ENCODE measurements around the gene ANKRD30BL. TPM values are rescaled to one million over a fixed set of nuclear protein-coding genes. Genes with fewer than 3 reads are reported as not detected.
"Not testable (repeated sequence)": the region's sequence is repeated elsewhere in the genome, so short reads cannot be mapped to it uniquely, and the experiment has no call there.

The ANKRD30BL gene
- not detected for polyA plus RNA-seq

- not testable (repeated sequence) for H3K36me3 Mint-ChIP-seq; H3K27ac Mint-ChIP-seq; H3K4me1 Mint-ChIP-seq; H3K4me3 Mint-ChIP-seq; H3K27me3 Mint-ChIP-seq (ENCODE audit: low read depth in 3 of 3); DNase-seq
- peaks cover 0 to 15% (median 4%) of the 10 kb centered on the region in 6 donors for H3K9me3 Mint-ChIP-seq
These were observed at the start of gene ANKRD30BL for GRCh38 chr2:132161161-132162124. Gene ANKRD30BL (minus strand): TSS chr2:132161952. CDS start chr2:132161705, 247 bp downstream.

- DNase-seq; H3K27ac Mint-ChIP-seq; H3K36me3 Mint-ChIP-seq; H3K4me1 Mint-ChIP-seq; H3K9me3 Mint-ChIP-seq; H3K27me3 Mint-ChIP-seq (ENCODE audit: low read depth in 3 of 3); H3K4me3 Mint-ChIP-seq: not testable (repeated sequence)
These were observed 41.1 kb upstream of the ANKRD30BL start for GRCh38 chr2:132202866-132203265.

GRCh38 chr2:132192854-132193253, 31.1 kb upstream of the ANKRD30BL start:
- not testable (repeated sequence) for H3K27ac Mint-ChIP-seq; DNase-seq; H3K36me3 Mint-ChIP-seq; H3K9me3 Mint-ChIP-seq; H3K4me1 Mint-ChIP-seq; H3K27me3 Mint-ChIP-seq (ENCODE audit: low read depth in 3 of 3); H3K4me3 Mint-ChIP-seq

GRCh38 chr2:132167100-132167499, 5.3 kb upstream of the ANKRD30BL start:
- not testable (repeated sequence) for H3K4me3 Mint-ChIP-seq

GRCh38 chr2:132162125-132162660, 441 bp upstream of the ANKRD30BL start:
- H3K4me1 Mint-ChIP-seq; H3K27me3 Mint-ChIP-seq (ENCODE audit: low read depth in 3 of 3): not testable (repeated sequence)
- peaks cover 0 to 15% (median 4%) of the 10 kb centered on the region in 6 donors for H3K9me3 Mint-ChIP-seq

More at GRCh38 chr2:132167100-132167499, 5.3 kb upstream of the ANKRD30BL start:
- not testable (repeated sequence) for H3K4me1 Mint-ChIP-seq; H3K27me3 Mint-ChIP-seq (ENCODE audit: low read depth in 3 of 3); H3K36me3 Mint-ChIP-seq; H3K27ac Mint-ChIP-seq; DNase-seq
- H3K9me3 Mint-ChIP-seq: peaks cover 0 to 23% (median 5%) of the 10 kb centered on the region in 6 donors

GRCh38 chr2:132146774-132147173, 15.0 kb downstream of the ANKRD30BL start:
- H3K9me3 Mint-ChIP-seq; H3K4me1 Mint-ChIP-seq; H3K36me3 Mint-ChIP-seq; DNase-seq; H3K27me3 Mint-ChIP-seq (ENCODE audit: low read depth in 3 of 3); H3K27ac Mint-ChIP-seq; H3K4me3 Mint-ChIP-seq: not testable (repeated sequence)

More at GRCh38 chr2:132162125-132162660, 441 bp upstream of the ANKRD30BL start:
- not testable (repeated sequence) for H3K27ac Mint-ChIP-seq, H3K4me3 Mint-ChIP-seq, H3K36me3 Mint-ChIP-seq, DNase-seq
